ENCODE results near the gene ITFG2. TPM values are rescaled to one million over a fixed set of nuclear protein-coding genes. Genes with fewer than 3 reads are reported as not detected.

The ITFG2 gene
- total RNA-seq, 1 experiment from 2014 or later, result 28.1 TPM

DNA sequence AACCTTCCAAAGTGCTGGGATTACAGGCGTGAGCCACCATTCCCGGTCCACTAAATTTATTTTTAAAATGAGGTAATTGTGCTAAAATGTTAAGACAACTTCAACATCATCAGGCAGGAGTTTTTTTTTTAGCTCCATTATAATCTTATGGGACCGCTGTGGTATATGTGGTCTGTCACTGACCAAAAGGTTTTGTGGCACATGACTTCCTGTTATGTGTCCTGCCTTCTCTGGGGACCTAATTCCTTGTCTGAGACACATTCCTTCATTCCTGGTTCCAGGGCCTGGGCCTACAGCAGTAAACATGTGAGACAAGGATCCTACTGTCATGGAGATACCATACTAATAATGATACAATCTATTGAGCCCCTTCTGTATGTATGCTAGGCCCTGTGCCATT, 39.5 kb downstream of the ITFG2 start:
- Mint-ChIP-seq H3K27ac (ENCODE audit: low read depth, unreplicated experiment) (no peak overlapping the region), H3K36me3 (ENCODE audit: insufficient read depth, unreplicated experiment) (no peaks in the 10 kb centered on the region), H3K9me3 (ENCODE audit: unreplicated experiment) (no peaks in the 10 kb centered on the region), H3K4me1 (ENCODE audit: insufficient read depth, unreplicated experiment) (no peaks in the 10 kb centered on the region), H3K4me3 (ENCODE audit: unreplicated experiment) (no peak overlapping the region), H3K27me3 (ENCODE audit: insufficient read depth, unreplicated experiment) (no peaks in the 10 kb centered on the region)
- intact Hi-C loops (cut with micrococcal nuclease), result loop anchor here (10.0 kb wide), 1 partner anchor 183 kb away; no protein-coding TSS in a partner anchor
- BruUV-seq (replicated peaks), result no TSS peak
- no peak for DNase-seq (ENCODE audit: unreplicated experiment)
- POLR2A ChIA-PET, result interaction anchor here (0.6 to 0.8 kb wide), 4 partner anchors 16 to 92 kb away, joined by 3 read pairs; no protein-coding TSS in a partner anchor
- CTCF ChIA-PET, result interaction anchor here (0.6 to 3.3 kb wide), 5 partner anchors 9 to 190 kb away, joined by 3 to 15 read pairs (median 3); no protein-coding TSS in a partner anchor
- TF ChIP-seq CTCF (IDR thresholded peaks at IDR 0.05; ENCODE audit: unreplicated experiment), result no peak

GRCh38 chr12:2853626-2854025, 41.2 kb downstream of the ITFG2 start:
- BruUV-seq (replicated peaks), result no TSS peak
- no peaks in the 10 kb centered on the region for H3K4me1 Mint-ChIP-seq (ENCODE audit: insufficient read depth, unreplicated experiment)
- H3K36me3 Mint-ChIP-seq (ENCODE audit: insufficient read depth, unreplicated experiment), result no peaks in the 10 kb centered on the region
- H3K27ac Mint-ChIP-seq (ENCODE audit: low read depth, unreplicated experiment), result no peak overlapping the region
- DNase-seq (ENCODE audit: unreplicated experiment), result peak; percentile 69
- intact Hi-C loops (cut with micrococcal nuclease), result loop anchor here (10.0 kb wide), 1 partner anchor 181 kb away; no protein-coding TSS in a partner anchor
- H3K9me3 Mint-ChIP-seq (ENCODE audit: unreplicated experiment), result no peaks in the 10 kb centered on the region
- H3K4me3 Mint-ChIP-seq (ENCODE audit: unreplicated experiment), result no peak overlapping the region
- no peaks in the 10 kb centered on the region for H3K27me3 Mint-ChIP-seq (ENCODE audit: insufficient read depth, unreplicated experiment)
- CTCF ChIA-PET, result interaction anchor here (0.6 to 3.3 kb wide), 16 partner anchors 9 to 887 kb away, joined by 3 to 21 read pairs (median 4); no protein-coding TSS in a partner anchor
- POLR2A ChIA-PET, result interaction anchor here (1.3 kb wide), 1 partner anchor 9 kb away, joined by 6 read pairs; no protein-coding TSS in a partner anchor
- peak; percentile 70 for TF ChIP-seq CTCF (IDR thresholded peaks at IDR 0.05; ENCODE audit: unreplicated experiment)

- DNase-seq (ENCODE audit: unreplicated experiment), result no peak
- Mint-ChIP-seq H3K9me3 (ENCODE audit: unreplicated experiment) (no peaks in the 10 kb centered on the region), H3K4me1 (ENCODE audit: insufficient read depth, unreplicated experiment) (no peaks in the 10 kb centered on the region), H3K4me3 (ENCODE audit: unreplicated experiment) (no peak overlapping the region), H3K27ac (ENCODE audit: low read depth, unreplicated experiment) (no peak overlapping the region), H3K27me3 (ENCODE audit: insufficient read depth, unreplicated experiment) (no peaks in the 10 kb centered on the region), H3K36me3 (ENCODE audit: insufficient read depth, unreplicated experiment) (peaks cover 3% of the 10 kb centered on the region)
- TF ChIP-seq CTCF (IDR thresholded peaks at IDR 0.05; ENCODE audit: unreplicated experiment), result no peak
- intact Hi-C loops (cut with micrococcal nuclease), result loop anchor here (10.0 kb wide), 1 partner anchor 180 kb away; no protein-coding TSS in a partner anchor
- POLR2A ChIA-PET, result interaction anchor here (1.0 to 1.3 kb wide), 2 partner anchors 8 to 10 kb away, joined by 4 to 6 read pairs; no protein-coding TSS in a partner anchor
- BruUV-seq (replicated peaks), result no TSS peak
- CTCF ChIA-PET, result interaction anchor here (1.0 to 3.3 kb wide), 13 partner anchors 10 to 187 kb away, joined by 3 to 21 read pairs (median 5); no protein-coding TSS in a partner anchor
These were observed 42.4 kb downstream of the ITFG2 start for GRCh38 chr12:2854669-2855453.

GRCh38 chr12:2855546-2855945, 43.1 kb downstream of the ITFG2 start:
- H3K4me1 Mint-ChIP-seq (ENCODE audit: insufficient read depth, unreplicated experiment), result no peaks in the 10 kb centered on the region

More at GRCh38 chr12:2855546-2855945, 43.1 kb downstream of the ITFG2 start:
- ChIA-PET CTCF (interaction anchor here (0.6 to 2.3 kb wide), 2 partner anchors 11 to 18 kb away, joined by 4 to 21 read pairs; no protein-coding TSS in a partner anchor), POLR2A (no interaction called here)
- no peak for TF ChIP-seq CTCF (IDR thresholded peaks at IDR 0.05; ENCODE audit: unreplicated experiment)
- H3K4me3 Mint-ChIP-seq (ENCODE audit: unreplicated experiment), result no peak overlapping the region
- H3K27me3 Mint-ChIP-seq (ENCODE audit: insufficient read depth, unreplicated experiment), result no peaks in the 10 kb centered on the region
- no peaks in the 10 kb centered on the region for H3K9me3 Mint-ChIP-seq (ENCODE audit: unreplicated experiment)
- no peak overlapping the region for H3K27ac Mint-ChIP-seq (ENCODE audit: low read depth, unreplicated experiment)
- DNase-seq (ENCODE audit: unreplicated experiment), result no peak
- BruUV-seq (replicated peaks), result no TSS peak
- intact Hi-C loops (cut with micrococcal nuclease), result loop anchor here (10.0 kb wide), 1 partner anchor 179 kb away; no protein-coding TSS in a partner anchor
- peaks cover 6% of the 10 kb centered on the region for H3K36me3 Mint-ChIP-seq (ENCODE audit: insufficient read depth, unreplicated experiment)
